Measurements from ENCODE around the gene TMEM132E.

GRCh38 chr17:34610039-34610438, 30.7 kb downstream of the TMEM132E start:
- TF ChIP-seq CTCF (IDR thresholded peaks at IDR 0.05) (no peak), POLR2AphosphoS5 (IDR thresholded peaks at IDR 0.05; ENCODE audit: insufficient read depth in 1 of 2, low read depth in 1 of 2) (no peak)

Data from vagina (tissue), 2 donors.